NCI-H1417 (cell line): ENCODE measurements around the gene FAM163B.

Source experiments
- DNase-seq, 3 experiments: peaks; one replicate each; lab custom pipeline; 2025; lab: John Stamatoyannopoulos, UW

The FAM163B gene

DNA sequence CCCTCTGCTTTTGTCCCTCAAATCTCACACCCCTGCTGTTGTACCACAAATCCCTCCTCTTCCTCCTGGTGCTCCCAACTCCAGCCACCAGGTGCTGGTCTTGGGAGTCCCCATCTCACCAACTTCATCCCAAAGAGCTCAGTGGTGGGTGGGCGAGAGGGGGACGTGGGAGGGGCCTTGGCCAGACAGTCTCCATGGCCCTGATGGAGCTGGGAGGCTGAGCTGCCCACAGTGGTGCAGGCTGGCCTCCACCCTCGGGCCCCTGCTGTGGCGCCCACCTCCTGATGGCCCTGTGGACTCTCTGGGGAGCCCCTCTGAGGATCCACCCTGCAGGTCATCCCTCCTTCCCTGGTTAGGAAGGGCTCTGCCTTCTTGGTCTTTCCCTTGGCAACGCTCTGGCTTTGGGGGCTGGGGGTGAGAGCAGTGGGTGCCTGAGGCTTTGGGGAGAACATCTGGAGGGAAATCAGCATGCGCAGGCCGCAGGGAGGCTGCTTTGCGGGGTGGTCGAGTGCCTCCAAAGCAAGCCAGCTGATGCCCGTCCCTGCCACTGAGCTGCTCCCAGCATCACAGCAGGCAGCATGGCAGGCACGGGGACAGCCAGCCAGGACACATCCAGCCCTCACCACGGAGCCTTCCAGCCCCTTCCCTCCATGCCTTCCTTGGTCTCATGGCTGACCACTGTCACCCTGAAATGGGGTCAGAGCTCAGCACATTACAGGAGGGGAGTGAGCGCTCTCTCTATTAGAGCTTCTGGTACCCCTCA is 7.6 kb upstream of the FAM163B start:
- DNase-seq, result no peak

DNA sequence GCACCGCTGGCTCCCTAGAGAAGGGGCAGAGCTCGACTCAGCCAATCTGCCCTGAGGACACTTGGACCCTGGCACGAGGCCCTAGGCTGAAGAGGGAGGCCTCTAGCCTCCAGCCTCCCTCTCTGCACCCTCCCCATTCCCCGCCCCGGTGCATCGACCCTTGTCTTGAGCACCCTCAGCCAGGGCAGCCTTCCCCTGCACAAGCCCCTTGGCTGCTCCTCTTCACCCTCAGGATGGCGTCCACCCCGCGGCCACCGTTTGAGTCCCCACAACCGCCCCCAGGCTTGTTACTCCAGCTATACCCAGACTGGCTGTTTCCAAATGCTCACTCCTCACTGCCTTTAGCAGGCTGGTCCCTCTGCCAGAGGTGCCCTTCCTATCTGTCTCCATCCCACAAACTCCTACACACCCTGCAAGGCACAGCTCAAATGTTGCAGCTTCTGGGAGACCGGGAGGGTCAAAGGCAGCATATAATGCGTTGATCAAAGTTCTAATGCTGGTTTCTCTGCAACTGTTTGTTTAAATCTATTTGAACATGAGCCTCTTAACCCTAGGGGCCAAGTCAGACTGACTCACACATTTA is 6.5 kb upstream of the FAM163B start:
- DNase-seq, result no peak

DNA sequence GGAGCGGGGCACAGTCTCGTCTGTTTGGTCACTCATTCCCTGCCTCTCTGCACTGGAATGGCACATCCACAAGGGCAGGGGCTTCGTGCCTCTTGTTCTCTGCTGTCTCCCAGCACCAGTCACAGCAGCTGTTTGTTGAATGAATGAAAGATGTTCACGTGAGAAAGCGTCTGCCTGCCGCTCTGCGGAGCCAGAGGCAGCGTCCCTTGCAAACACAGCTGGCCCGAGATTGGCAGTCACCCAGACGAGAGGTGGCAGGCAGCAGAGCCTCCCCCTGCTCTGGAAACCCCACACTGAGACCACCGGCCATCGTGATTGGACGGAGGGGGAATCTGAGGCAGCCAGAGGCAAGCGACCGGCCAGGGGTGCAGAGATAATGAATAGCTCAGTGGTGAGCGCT is 6.0 kb upstream of the FAM163B start:
- no peak for DNase-seq

DNA sequence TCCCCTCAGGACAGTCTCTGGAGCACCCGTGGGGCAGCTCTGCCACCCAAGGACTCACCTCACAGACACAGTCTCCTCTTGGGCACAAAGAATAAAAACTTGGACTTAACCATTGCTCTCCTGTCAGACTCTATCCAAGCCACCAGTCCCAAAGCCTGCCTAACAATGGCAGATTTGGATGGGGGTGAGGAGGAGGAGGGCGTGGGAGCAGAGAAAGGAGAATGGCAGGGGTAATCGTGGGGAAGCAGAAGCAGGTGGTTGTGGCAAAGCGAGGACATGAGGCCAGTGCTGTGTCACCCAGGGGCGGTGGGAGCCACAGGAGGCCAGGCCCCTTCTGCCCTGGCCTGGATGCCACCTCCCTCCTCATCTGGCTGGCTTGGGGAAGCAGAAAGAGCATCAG is 5.5 kb upstream of the FAM163B start:
- DNase-seq, result no peak

- no peak for DNase-seq
These were observed 4.9 kb upstream of the FAM163B start for GRCh38 chr9:133614056-133614455.

GRCh38 chr9:133613432-133613831 is 4.2 kb upstream of the FAM163B start:
- no peak for DNase-seq

GRCh38 chr9:133612816-133613215 is 3.6 kb upstream of the FAM163B start:
- no peak for DNase-seq

- DNase-seq, result no peak
These were observed 2.9 kb upstream of the FAM163B start for GRCh38 chr9:133612051-133612450.

DNA sequence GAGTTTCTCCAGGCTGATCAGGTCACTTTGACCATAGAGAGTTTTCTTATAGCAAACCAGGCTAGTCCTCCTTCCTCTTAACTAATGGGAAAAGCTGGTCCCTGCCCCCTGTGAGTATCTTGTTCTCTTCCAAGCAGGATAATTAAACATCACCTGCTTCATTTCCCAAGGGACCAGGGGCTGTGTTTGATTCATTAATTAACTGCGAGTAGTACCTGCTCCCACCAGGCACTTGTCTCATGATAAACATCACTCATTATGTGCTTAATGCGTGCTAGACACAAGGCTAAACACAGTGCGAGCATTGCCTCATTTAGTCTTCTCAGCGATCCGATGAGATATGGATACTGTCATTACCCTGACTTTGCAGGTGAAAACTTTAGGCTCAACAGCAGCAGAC is 1.7 kb upstream of the FAM163B start:
- peak; percentile 51 to 99 (median 87) for DNase-seq

DNA sequence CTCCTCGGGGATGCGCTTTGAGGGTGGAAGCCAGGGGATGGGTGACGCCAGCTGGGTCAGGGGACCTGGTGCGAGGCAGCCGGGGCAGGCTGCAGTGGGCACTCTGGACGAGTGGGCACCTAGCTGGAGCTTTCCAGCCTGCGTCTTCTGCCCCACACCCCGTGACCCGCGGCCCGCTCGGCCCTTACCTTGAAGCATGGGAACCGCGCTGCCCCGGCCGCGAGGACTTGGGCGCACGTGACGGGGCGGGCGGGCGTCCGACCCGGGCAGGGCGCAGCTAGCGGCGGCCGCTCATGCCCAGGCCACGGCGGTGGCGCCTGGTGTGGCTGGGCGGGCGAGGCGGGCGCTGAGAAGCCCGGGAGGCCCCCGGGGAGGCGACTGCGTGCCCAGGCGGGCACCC is 300 bp downstream of the FAM163B start:
- no peak for DNase-seq

DNA sequence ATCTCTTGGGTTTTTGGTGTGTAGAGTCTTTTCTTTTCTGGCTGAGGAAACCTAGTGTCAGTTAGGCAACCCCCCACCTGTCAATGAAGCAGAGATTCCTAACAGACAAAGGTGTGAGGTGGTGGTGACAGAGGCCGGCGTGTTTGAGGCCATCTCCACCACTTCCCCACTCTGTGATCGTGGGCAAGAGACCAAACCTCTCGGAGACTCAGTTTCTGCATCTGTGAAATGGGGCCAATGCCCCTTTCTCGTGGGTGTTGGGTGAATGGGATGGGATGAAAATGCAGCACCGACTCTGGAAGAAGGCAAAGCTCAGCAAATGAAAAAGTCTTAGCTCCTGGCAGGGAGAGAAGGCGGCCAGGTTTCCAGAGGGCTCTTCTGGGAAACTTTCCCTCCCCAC is 807 bp downstream of the FAM163B start:
- DNase-seq, result no peak

DNA sequence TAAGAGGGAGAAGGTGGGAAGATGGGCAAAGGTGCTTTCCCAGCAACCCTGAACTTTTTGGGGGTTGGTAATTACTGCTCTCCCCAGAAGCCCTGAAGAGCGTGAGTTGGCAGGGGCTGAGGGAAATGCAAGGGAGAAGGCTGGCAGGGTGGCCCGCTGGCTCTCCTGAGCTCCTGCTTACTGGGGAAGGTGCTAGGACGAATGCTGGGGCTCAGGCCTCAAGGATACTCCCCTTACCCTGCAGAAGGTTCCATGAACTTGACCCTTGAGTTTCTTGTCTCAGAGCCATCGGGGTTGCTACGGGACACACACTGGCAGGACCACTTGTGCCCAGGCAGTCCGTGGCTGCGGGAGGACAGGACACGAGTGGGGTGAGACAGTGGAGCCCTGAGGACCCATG is 1.2 kb downstream of the FAM163B start:
- no peak for DNase-seq

DNA sequence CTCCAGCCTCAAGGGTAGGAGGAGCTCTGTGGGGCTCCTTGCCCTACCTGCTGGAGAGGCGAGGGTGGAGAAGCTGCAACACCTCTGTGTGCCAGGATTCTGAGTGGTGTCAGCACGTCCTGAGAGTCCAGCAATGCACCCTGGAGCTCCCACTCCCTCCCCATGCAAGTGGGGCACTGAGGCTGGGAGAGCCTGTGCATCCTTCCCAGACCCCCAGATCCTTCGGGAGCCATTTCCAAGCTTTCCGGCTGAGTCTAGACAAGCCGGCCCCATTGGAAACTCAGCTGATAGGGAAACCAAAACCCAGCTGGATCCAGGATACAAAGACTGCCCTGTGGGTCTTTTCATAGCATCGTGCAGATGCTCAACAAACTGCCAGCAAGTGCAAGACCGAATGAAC is 1.8 kb downstream of the FAM163B start:
- DNase-seq, result no peak

- DNase-seq, result peak in 2 of 3 experiments; percentile 47 to 70
These were observed 2.5 kb downstream of the FAM163B start for GRCh38 chr9:133606708-133607025.

DNA sequence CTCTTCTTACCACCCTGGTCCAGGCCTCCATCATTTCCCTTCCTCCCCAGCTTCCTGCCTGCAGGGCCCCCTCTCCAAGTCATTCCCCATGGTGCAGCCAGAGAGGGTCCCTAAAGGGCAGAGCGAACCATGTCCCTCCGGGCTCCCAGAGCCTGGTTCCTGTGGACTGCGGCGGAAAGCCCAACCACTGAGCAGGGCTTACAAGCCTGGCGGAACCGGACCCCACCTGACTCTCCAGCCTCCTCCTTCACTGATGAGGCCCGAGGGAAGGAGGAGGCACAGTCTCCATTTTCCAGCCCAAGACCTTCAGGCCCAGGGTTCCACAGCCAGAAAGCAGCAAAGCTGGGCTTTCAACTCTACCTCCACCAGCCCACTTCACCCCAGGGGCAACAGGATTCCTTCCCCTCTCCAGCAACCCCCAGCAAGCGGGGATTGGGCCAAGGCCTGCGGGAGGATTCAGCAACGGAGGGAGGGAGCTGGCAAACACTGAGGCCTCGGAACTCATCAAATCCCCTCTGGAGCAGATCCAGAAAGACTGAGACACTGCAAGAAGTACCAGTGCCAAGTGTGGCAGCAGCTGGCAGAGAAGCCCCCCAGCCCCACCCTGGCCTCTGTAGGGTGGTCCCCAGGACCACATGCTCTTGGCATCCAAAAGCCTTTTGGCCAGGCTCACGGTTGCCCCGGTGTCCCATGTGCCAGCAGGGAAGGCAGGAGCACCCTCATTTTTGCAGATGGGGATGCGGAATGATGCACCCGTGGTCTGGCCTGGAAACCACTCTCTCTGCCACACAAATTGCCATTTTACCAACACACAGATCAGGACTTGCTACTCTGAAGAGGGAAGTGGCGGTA is 3.1 kb downstream of the FAM163B start:
- DNase-seq, result no peak

DNA sequence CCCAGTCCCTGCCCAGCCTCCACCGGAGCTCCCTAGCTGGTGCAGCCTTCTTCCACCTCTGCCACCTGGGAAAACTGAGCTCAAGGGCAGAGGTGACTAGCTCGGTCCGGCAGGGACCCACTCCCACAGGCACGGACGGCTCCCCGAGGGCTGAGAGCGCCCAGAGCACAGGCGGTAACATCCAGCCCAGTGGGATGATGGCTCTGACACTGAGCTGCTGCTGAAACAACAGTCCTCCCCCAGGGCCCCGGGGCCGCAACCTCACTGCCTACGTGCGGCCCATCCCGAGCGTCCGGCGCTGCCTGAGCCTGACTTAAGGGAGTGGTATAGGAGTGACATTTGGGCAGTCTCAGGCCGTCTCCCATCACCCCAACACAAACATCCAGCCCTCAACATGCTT is 3.7 kb downstream of the FAM163B start:
- no peak for DNase-seq

DNA sequence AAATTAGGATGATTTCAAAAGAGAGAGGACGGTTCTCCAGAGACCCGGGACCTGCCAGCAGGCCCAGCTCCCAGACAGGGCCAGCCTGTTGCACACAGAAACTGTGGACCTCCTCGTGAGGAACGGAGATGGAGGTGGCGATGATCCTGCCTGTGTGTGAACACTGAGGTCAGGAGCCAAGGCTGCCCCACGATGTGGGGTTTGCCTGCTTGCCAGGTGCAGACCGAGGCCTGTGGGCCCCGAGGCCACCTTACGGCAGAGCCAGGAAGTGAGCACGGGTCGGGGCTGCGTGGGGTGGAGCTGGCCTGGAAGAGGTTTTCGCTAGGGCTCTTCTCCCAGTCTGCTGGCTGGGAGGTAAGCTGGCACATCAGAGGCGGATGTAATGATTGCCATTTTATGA is 4.3 kb downstream of the FAM163B start:
- DNase-seq, result no peak

DNA sequence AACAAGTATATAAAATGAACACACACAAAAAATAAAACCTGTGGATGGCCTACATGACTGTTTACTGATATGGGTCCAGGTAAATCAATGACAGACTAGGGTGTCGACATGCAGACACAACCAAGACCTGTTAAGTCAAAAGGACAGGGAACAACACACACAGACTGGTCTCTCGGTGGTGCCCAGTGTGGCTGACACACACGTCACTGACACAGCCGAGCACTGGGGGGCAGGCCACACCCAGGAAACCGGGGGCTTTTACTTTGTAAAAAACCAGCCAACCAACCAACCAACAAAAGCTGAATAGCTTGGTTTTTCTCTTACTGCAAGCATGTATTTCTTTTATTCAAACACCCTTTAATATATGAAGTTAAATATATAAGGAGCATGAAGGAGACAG is 5.0 kb downstream of the FAM163B start:
- peak in 2 of 3 experiments; percentile 16 to 60 for DNase-seq

GRCh38 chr9:133603135-133603927 is 5.9 kb downstream of the FAM163B start:
- peak in 2 of 3 experiments; percentile 73 to 83 for DNase-seq

- DNase-seq, result peak in 2 of 3 experiments; percentile 22 to 55
These were observed 6.9 kb downstream of the FAM163B start for GRCh38 chr9:133602277-133602676.

DNA sequence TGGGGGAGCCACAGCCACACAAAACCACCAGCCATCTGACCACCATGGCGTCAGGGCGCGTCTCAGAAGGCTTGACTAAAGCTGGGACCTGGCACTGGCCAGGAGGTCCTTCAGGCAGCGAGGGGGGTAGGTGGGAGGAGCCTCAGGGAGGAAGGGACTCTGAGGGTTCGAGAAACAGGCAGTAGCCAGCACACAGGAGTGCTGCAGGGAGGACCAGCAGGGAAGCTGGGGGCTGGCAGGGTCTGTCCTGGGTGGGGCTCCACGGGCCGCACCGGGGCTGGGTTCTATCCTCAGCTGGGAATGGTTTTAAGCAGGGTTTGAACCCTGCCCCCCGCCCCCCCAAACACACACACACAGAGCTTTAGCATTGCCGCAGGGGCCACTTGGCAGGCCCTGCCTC is 7.4 kb downstream of the FAM163B start:
- DNase-seq, result no peak

DNA sequence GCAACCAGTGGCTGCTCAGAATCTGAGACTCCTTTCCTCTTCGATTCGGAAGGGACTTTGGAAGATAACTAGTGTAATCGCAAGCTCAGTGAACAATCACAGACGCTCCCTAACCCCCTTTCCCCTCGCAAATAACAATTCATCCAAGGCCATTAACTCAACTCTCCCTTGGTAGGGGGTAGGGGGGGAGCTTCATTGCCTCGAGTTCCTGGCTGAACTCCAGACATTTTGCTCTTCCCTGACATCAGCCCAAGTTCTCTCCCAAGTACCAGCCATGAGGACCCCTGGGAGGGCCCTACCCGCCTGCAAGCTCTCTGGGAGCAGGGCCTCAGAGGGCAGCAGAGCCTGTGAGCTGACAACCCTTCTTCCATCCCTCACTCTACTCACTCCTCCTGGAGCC is 8.4 kb downstream of the FAM163B start:
- DNase-seq, result peak in 1 of 3 experiments; percentile 17
